ENCODE measurements around the gene PLA2G4D. TPM values are rescaled to one million over a fixed set of nuclear protein-coding genes. Genes with fewer than 3 reads are reported as not detected.

Gene PLA2G4D
- total and polyA plus RNA-seq, 8 donors, result 0.18 to 3.2 (median 2.0) TPM; not detected in 4

- 90 to 100% (median 95%) methylated on average over 1 to 9 of the region's 9 CpGs for WGBS, 5 donors
- H3K9me3 ChIP-seq, result no peaks in the 10 kb centered on the region
- intact Hi-C loops (cut with DNase I; ENCODE audit: low total_unique reads), result no loop called here
- H3K4me1 ChIP-seq, result peaks cover 0 to 3% (median 0%) of the 10 kb centered on the region in 4 donors
- TF ChIP-seq POLR2A (IDR thresholded peaks at IDR 0.05), result no peak
- TF ChIP-seq POLR2AphosphoS5 (IDR thresholded peaks at IDR 0.05), result no peak
- no peak for TF ChIP-seq EP300 (IDR thresholded peaks at IDR 0.05)
- no peak for TF ChIP-seq CTCF (IDR thresholded peaks at IDR 0.05)
- H3K36me3 ChIP-seq, result no peaks in the 10 kb centered on the region
- no peak for DNase-seq
- no peaks in the 10 kb centered on the region for H3K27me3 ChIP-seq
- H3K4me3 ChIP-seq, result no peak overlapping the region
- no peak overlapping the region for H3K27ac ChIP-seq
Observed at GRCh38 chr15:42036966-42037365, 57.4 kb downstream of the PLA2G4D start.

GRCh38 chr15:42036112-42036905, 58.1 kb downstream of the PLA2G4D start:
- Histone ChIP-seq H3K27ac (no peak overlapping the region), H3K4me3 (no peak overlapping the region)

GRCh38 chr15:42035435-42035761, 59.0 kb downstream of the PLA2G4D start:
- H3K9me3 ChIP-seq, result no peaks in the 10 kb centered on the region
- H3K27ac ChIP-seq, result no peak overlapping the region
- whole genome bisulfite sequencing, 5 donors, result 44 to 57% (median 52%) methylated on average over 3 of the region's 3 CpGs
- no peaks in the 10 kb centered on the region for H3K36me3 ChIP-seq
- H3K27me3 ChIP-seq, result no peaks in the 10 kb centered on the region
- no peak for TF ChIP-seq POLR2A (IDR thresholded peaks at IDR 0.05)
- no peak for TF ChIP-seq CTCF (IDR thresholded peaks at IDR 0.05)
- no peak for TF ChIP-seq POLR2AphosphoS5 (IDR thresholded peaks at IDR 0.05)
- no peak for TF ChIP-seq EP300 (IDR thresholded peaks at IDR 0.05)
- intact Hi-C loops (cut with DNase I; ENCODE audit: low total_unique reads), result no loop called here
- DNase-seq, result no peak
- H3K4me3 ChIP-seq, result no peak overlapping the region
- peaks cover 0 to 3% (median 0%) of the 10 kb centered on the region in 4 donors for H3K4me1 ChIP-seq

More at GRCh38 chr15:42036112-42036905, 58.1 kb downstream of the PLA2G4D start:
- DNase-seq, result no peak
- H3K27me3 ChIP-seq, result no peaks in the 10 kb centered on the region
- TF ChIP-seq CTCF (IDR thresholded peaks at IDR 0.05), result no peak
- intact Hi-C loops (cut with DNase I; ENCODE audit: low total_unique reads), result no loop called here
- 71 to 92% (median 90%) methylated on average over 25 to 45 of the region's 45 CpGs for WGBS, 5 donors
- peaks cover 0 to 3% (median 0%) of the 10 kb centered on the region in 4 donors for H3K4me1 ChIP-seq
- H3K36me3 ChIP-seq, result no peaks in the 10 kb centered on the region
- no peaks in the 10 kb centered on the region for H3K9me3 ChIP-seq

GRCh38 chr15:42034628-42035434, 59.5 kb downstream of the PLA2G4D start:
- 65 to 76% (median 68%) methylated on average over 8 of the region's 8 CpGs for WGBS, 5 donors
- no peaks in the 10 kb centered on the region for H3K36me3 ChIP-seq
- TF ChIP-seq EP300 (IDR thresholded peaks at IDR 0.05) (no peak), CTCF (IDR thresholded peaks at IDR 0.05) (no peak), POLR2A (IDR thresholded peaks at IDR 0.05) (no peak), POLR2AphosphoS5 (IDR thresholded peaks at IDR 0.05) (no peak)
- peaks cover 0 to 3% (median 0%) of the 10 kb centered on the region in 4 donors for H3K4me1 ChIP-seq
- DNase-seq, result no peak
- H3K27ac ChIP-seq, result no peak overlapping the region
- no peaks in the 10 kb centered on the region for H3K27me3 ChIP-seq
- intact Hi-C loops (cut with DNase I; ENCODE audit: low total_unique reads), result no loop called here
- H3K9me3 ChIP-seq, result no peaks in the 10 kb centered on the region
- H3K4me3 ChIP-seq, result no peak overlapping the region
